Measurements from ENCODE around the gene NKRF. TPM values are rescaled to one million over a fixed set of nuclear protein-coding genes. Genes with fewer than 3 reads are reported as not detected.

NKRF gene
- total RNA-seq, 1 donor from 2014 or later = 17.1 TPM

Other genes with a start within 250 kb of the NKRF start
- 7.5 and 8.2 TPM in 2 replicates for gene SLC25A43, start 207.1 kb downstream of the NKRF start, total RNA-seq
- gene SLC25A5, start 138.0 kb downstream of the NKRF start, total RNA-seq = 487 and 495 TPM in 2 replicates
- 19.8 and 21.0 TPM in 2 replicates for gene STEEP1, start 41.0 kb downstream of the NKRF start, total RNA-seq
- 65.0 and 67.8 TPM in 2 replicates for gene UBE2A, start 31.9 kb downstream of the NKRF start, total RNA-seq
- gene SEPTIN6, start 86.7 kb upstream of the NKRF start, total RNA-seq = 298 and 304 TPM in 2 replicates
- gene SOWAHD, start 152.2 kb upstream of the NKRF start, total RNA-seq = 2.2 and 2.3 TPM in 2 replicates
- gene RPL39, start 185.2 kb upstream of the NKRF start, total RNA-seq = 2,113 and 2,173 TPM in 2 replicates
- gene UPF3B, start 246.5 kb upstream of the NKRF start, total RNA-seq = 10.3 and 11.2 TPM in 2 replicates